Activated T-helper 9 cell treated with anti-CD3 and anti-CD28 coated beads, Interleukin-2, amount 50 U/mL, for 16 hours (primary cell): Measurements from ENCODE around the gene SMG9.

Source experiments
- DNase-seq: peaks from one replicate; pipeline ENCODE4 v3.0.0-alpha.2; 2020; ENCODE audit warnings: low read depth

Gene SMG9

GRCh38 chr19:43754503-43755255, at the start of gene SMG9:
SMG9 (minus strand) TSS chr19:43754962; CDS start chr19:43750741, 4,221 bp downstream.
- DNase-seq = peak; percentile 98

- DNase-seq = no peak
These were observed 49.7 kb upstream of the SMG9 start for GRCh38 chr19:43804432-43804831.

DNA sequence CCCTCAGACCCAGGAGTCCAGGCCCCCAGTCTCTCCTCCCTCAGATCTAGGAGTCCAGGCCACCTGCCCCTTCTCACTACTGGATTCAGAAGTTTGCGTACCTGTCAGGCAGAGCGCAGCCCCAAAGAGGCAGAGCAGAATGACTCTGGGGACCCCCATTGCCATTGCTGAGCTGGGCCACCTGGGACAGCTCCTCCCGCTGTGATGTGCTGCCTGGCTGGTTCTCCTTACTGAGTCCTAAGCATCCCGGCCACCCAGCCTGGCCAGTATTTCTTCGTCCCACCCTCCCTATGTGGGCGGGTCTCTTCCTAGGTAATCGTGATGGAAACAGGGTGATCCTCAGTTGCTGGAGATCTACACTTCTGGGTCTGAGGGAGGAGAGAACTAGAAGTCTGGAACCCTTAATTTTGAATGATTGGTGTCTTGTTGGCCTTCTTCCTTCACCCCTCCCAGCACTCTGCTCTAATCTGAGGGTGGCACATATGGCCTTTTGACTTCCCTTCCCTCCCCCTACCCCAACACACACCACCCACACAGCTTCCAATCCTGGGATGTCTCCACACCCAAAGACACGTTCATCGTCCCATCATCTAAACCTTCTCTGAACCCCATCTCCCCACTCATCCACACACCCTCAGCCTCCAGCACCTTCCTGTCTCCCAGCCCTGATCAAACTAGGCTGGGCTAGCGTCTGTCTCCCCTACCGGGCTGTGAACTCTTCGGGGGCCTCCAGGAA, 47.6 kb upstream of the SMG9 start, which contains the start of gene LYPD5:
Gene LYPD5, minus strand, starts transcription at position 232 of the 736 bp plus-strand sequence. Its CDS starts 67 bp downstream, at position 165.
- DNase-seq = no peak

DNA sequence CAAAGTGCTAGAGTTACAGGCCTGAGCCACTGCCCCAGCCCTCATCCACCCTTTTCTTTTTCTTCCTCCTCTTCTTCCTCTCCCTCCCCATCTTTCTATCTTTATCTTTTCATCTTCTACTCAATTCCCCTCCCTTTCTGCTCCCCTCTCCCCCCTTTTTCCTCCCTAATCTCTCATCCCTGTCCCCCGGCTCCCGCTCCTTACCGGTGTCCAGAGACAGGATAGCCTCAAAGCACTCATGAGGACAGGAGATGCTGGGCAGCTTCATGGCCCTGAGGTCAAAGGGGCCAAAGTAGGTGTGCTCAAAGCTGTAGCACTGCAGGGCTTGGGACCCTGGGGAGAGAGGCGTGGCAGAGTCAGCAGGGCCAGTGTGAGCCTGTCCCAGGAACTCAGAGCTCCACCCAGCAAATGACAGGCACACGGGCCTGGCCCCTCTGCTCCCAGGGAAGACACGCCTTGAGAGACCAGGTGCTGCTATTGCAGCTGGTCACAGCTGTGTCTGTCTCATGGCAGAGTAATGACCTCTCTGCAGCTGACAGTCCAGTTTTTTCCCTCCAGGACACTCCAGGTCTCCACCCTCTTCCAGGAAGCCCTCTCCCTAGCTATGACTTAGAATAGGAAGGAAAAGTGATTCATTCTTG, 44.9 kb upstream of the SMG9 start:
- DNase-seq = no peak

GRCh38 chr19:43798546-43799409, 44.0 kb upstream of the SMG9 start:
- peak; percentile 64 for DNase-seq

DNA sequence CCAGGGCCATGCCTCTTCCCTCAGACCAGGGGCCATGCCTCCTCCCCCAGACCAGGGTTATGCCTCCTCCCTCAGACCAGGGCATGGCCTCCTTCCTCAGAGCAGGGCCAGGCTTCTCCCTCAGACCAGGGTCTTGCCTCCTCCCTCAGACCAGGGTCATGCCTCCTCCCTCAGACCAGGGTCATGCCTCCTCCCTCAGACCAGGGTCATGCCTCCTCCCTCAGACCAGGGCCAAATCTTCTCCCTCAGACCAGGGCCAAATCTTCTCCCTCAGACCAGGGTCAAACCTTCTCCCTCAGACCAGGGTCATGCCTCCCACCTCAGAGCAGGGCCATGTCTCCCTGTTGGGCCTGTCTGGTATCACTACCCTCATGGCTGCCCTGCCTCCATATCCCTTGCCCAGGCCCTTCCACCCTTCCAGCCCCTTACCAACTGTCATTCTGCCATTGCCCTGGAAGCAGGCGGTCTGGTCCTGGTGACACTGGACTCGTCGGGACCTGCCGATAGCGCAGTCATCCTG, 43.3 kb upstream of the SMG9 start:
- no peak for DNase-seq

DNA sequence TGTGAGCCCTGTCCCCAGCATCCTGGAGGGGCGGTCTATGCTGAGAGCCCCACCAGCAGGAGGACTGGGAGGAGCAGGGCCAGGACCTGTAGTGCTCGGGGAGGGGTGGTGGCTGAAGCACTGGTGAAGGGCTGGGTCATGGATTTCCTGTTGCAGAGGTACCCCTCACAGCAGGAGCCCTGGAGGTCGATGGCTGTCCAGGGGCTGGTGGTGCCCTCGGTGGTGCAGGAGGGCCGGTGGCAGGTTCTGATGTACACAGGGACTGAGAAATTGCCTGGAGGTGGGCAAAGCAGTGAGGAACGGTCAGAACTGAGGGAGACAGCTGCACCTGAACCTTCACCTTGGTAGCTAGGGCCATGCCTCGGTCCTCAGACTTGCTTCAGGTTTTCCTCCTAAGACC, 42.8 kb upstream of the SMG9 start:
- no peak for DNase-seq

DNA sequence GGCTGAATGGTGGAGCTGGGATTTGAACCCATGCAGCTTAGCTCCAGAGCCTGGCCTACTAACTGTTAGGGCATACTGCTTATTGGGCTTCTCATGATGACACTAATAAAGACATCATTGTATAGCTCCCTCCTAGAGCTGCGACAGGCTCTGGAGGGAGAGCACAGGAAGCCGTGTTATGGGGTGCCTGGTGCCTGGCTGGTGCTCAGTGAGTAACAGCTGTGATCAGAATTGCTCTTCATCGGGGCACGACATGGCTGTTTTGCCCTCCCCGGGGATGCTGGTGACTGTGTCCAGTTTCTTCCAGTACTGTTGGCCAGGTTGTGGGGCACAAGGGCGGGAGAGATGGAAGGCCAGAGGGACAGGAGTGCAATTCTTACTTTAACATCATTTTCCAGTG, 42.4 kb upstream of the SMG9 start:
- no peak for DNase-seq

DNA sequence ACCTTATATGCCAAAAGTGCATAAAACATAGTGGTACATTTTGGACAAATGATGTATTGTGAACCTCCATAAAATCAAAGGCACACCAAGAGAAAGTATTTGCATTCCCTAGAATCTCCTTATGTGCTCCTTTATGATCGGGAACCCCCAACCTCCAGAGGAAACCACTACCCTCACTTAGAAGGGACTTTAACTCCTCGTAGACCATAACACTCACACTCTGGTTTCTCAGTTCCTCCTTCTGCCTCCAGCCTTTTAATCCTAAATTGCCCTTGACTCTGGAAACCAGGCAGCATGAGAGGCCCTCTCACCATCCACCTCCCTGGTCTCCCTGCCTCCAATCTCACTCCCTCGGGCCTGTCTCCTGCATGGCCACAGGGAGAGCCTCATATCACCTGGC, 35.8 kb upstream of the SMG9 start:
- no peak for DNase-seq

GRCh38 chr19:43789029-43789428, 34.3 kb upstream of the SMG9 start:
- no peak for DNase-seq

- no peak for DNase-seq
These were observed 31.9 kb upstream of the SMG9 start for GRCh38 chr19:43786665-43787064.

- no peak for DNase-seq
These were observed 30.4 kb upstream of the SMG9 start for GRCh38 chr19:43784981-43785808.

- peak; percentile 57 for DNase-seq
These were observed 29.6 kb upstream of the SMG9 start for GRCh38 chr19:43784241-43784980.

DNA sequence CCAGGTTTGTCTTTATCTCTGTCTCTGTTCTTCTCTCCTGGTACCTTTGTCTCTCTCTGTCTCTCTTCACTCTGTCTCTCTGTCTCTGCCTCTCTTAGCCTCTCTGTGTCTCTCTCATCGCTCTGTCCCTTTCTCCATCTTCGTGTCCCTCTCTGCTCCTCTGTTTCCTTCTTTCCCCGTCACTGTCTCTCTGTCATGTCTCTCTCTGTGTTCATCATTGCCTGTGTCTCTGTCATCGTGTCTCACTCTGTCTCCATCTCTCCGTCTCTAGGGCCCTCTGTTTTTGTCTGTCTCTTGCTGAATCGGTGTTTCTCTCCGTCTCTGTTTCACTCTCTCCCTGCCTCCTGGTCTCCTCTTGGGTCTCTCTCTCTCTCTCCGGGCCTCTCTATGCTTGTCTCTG, 28.9 kb upstream of the SMG9 start:
- DNase-seq = no peak

GRCh38 chr19:43782689-43783231, 28.0 kb upstream of the SMG9 start:
- DNase-seq = no peak

- no peak for DNase-seq
These were observed 27.5 kb upstream of the SMG9 start for GRCh38 chr19:43782311-43782660.

GRCh38 chr19:43781630-43782310, 27.0 kb upstream of the SMG9 start:
- DNase-seq = no peak

- peak; percentile 63 for DNase-seq
These were observed 26.2 kb upstream of the SMG9 start, which contains the start of gene KCNN4 for GRCh38 chr19:43780706-43781525. KCNN4 (minus strand) TSS chr19:43780973; CDS start chr19:43780861, 112 bp downstream.
